ENCODE results near the gene CERKL.

DNA sequence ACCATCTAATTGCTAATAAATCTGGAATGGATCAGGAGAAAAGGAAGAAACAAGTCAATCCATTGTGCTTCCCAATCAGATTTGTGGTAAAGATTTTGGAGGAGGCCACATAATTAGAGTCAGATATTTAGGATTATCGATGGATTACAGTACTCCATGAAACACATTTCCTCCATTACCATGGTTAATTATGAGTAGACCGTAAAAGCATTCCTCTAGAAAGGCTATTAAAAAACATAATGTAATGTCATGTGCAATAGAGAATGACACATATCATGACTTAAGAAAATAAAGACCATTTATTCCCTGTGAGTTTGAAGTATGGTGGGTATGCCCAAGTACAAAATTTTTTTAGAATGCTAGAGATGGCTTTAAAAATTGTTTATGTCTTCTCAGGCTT, 103.7 kb downstream of the CERKL start:
- TF ChIP-seq GLIS3 (CRISPR knock-in tag; IDR thresholded peaks at IDR 0.05) (no peak), ARNTL (CRISPR knock-in tag; IDR thresholded peaks at IDR 0.05; ENCODE audit: borderline replicate concordance, low read depth) (no peak), OSR1 (CRISPR knock-in tag; IDR thresholded peaks at IDR 0.05) (no peak), ZFP3 (CRISPR knock-in tag; IDR thresholded peaks at IDR 0.05) (no peak), ISL1 (CRISPR knock-in tag; IDR thresholded peaks at IDR 0.05) (peak; percentile 96), PPARA (CRISPR knock-in tag; IDR thresholded peaks at IDR 0.05; ENCODE audit: borderline replicate concordance) (no peak), ESRRG (CRISPR knock-in tag; IDR thresholded peaks at IDR 0.05) (no peak), BACH2 (CRISPR knock-in tag; IDR thresholded peaks at IDR 0.05; ENCODE audit: borderline replicate concordance) (no peak)
- TF ChIP-seq, protein P1, sequence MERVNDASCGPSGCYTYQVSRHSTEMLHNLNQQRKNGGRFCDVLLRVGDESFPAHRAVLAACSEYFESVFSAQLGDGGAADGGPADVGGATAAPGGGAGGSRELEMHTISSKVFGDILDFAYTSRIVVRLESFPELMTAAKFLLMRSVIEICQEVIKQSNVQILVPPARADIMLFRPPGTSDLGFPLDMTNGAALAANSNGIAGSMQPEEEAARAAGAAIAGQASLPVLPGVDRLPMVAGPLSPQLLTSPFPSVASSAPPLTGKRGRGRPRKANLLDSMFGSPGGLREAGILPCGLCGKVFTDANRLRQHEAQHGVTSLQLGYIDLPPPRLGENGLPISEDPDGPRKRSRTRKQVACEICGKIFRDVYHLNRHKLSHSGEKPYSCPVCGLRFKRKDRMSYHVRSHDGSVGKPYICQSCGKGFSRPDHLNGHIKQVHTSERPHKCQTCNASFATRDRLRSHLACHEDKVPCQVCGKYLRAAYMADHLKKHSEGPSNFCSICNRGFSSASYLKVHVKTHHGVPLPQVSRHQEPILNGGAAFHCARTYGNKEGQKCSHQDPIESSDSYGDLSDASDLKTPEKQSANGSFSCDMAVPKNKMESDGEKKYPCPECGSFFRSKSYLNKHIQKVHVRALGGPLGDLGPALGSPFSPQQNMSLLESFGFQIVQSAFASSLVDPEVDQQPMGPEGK (CRISPR knock-in tag; IDR thresholded peaks at IDR 0.05; ENCODE audit: borderline replicate concordance) = peak; percentile 75; the same call in 1 of the 2 replicates
- TF ChIP-seq, protein P2, sequence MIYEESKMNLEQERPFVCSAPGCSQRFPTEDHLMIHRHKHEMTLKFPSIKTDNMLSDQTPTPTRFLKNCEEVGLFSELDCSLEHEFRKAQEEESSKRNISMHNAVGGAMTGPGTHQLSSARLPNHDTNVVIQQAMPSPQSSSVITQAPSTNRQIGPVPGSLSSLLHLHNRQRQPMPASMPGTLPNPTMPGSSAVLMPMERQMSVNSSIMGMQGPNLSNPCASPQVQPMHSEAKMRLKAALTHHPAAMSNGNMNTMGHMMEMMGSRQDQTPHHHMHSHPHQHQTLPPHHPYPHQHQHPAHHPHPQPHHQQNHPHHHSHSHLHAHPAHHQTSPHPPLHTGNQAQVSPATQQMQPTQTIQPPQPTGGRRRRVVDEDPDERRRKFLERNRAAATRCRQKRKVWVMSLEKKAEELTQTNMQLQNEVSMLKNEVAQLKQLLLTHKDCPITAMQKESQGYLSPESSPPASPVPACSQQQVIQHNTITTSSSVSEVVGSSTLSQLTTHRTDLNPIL (CRISPR knock-in tag; IDR thresholded peaks at IDR 0.05; ENCODE audit: low read depth) = 0 out of 2 replicates have a peak, but pooled peaks have one; percentile 24
- TF ChIP-seq, protein P3, sequence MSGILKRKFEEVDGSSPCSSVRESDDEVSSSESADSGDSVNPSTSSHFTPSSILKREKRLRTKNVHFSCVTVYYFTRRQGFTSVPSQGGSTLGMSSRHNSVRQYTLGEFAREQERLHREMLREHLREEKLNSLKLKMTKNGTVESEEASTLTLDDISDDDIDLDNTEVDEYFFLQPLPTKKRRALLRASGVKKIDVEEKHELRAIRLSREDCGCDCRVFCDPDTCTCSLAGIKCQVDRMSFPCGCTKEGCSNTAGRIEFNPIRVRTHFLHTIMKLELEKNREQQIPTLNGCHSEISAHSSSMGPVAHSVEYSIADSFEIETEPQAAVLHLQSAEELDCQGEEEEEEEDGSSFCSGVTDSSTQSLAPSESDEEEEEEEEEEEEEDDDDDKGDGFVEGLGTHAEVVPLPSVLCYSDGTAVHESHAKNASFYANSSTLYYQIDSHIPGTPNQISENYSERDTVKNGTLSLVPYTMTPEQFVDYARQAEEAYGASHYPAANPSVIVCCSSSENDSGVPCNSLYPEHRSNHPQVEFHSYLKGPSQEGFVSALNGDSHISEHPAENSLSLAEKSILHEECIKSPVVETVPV (CRISPR knock-in tag; IDR thresholded peaks at IDR 0.05) = peak; percentile 52; the same call in 1 of the 2 replicates

All from SK-N-SH treated with all-trans-retinoic acid at 6 μM for 48 hours (cell line).